ENCODE results near the gene PDLIM4.

The PDLIM4 gene

GRCh38 chr5:132289097-132289496, 31.6 kb downstream of the PDLIM4 start:
- H3K9ac ChIP-seq = no peak overlapping the region
- H3K4me1 ChIP-seq (ENCODE audit: low read depth, poor library complexity, severe bottlenecking) = peaks cover 23% of the 10 kb centered on the region
- no peak overlapping the region for H3K4me3 ChIP-seq (IDR thresholded peaks at IDR 0.05; ENCODE audit: insufficient read depth, low read depth, low read length)
- H3K79me2 ChIP-seq (ENCODE audit: insufficient read depth, low read depth) = no peaks in the 10 kb centered on the region
- TF ChIP-seq CTCF (conservative IDR thresholded peaks at IDR 0.05; ENCODE audit: low read depth, low read length) = no peak
- H2AFZ ChIP-seq (ENCODE audit: low read depth) = no peak overlapping the region
- no peak overlapping the region for H3K27ac ChIP-seq
- H3K4me2 ChIP-seq = no peak overlapping the region
- no peaks in the 10 kb centered on the region for H4K20me1 ChIP-seq (ENCODE audit: insufficient read depth)
- no peaks in the 10 kb centered on the region for H3K27me3 ChIP-seq (ENCODE audit: insufficient read depth, low read depth)
- H3K36me3 ChIP-seq (ENCODE audit: insufficient read depth) = no peaks in the 10 kb centered on the region

GRCh38 chr5:132291026-132291425, 33.5 kb downstream of the PDLIM4 start:
- TF ChIP-seq CTCF (conservative IDR thresholded peaks at IDR 0.05; ENCODE audit: low read depth, low read length) = no peak
- H3K9ac ChIP-seq = no peak overlapping the region
- H2AFZ ChIP-seq (ENCODE audit: low read depth) = peak overlapping the region; percentile 16; the same call in 1 of the 2 replicates
- no peak overlapping the region for H3K27ac ChIP-seq
- no peak overlapping the region for H3K4me3 ChIP-seq (IDR thresholded peaks at IDR 0.05; ENCODE audit: insufficient read depth, low read depth, low read length)
- no peaks in the 10 kb centered on the region for H3K36me3 ChIP-seq (ENCODE audit: insufficient read depth)
- no peaks in the 10 kb centered on the region for H4K20me1 ChIP-seq (ENCODE audit: insufficient read depth)
- peaks cover 8% of the 10 kb centered on the region; the same call in 1 of the 2 replicates for H3K27me3 ChIP-seq (ENCODE audit: insufficient read depth, low read depth)
- H3K79me2 ChIP-seq (ENCODE audit: insufficient read depth, low read depth) = no peaks in the 10 kb centered on the region
- peaks cover 23% of the 10 kb centered on the region for H3K4me1 ChIP-seq (ENCODE audit: low read depth, poor library complexity, severe bottlenecking)
- peak overlapping the region; percentile 27; the same call in 1 of the 2 replicates for H3K4me2 ChIP-seq

DNA sequence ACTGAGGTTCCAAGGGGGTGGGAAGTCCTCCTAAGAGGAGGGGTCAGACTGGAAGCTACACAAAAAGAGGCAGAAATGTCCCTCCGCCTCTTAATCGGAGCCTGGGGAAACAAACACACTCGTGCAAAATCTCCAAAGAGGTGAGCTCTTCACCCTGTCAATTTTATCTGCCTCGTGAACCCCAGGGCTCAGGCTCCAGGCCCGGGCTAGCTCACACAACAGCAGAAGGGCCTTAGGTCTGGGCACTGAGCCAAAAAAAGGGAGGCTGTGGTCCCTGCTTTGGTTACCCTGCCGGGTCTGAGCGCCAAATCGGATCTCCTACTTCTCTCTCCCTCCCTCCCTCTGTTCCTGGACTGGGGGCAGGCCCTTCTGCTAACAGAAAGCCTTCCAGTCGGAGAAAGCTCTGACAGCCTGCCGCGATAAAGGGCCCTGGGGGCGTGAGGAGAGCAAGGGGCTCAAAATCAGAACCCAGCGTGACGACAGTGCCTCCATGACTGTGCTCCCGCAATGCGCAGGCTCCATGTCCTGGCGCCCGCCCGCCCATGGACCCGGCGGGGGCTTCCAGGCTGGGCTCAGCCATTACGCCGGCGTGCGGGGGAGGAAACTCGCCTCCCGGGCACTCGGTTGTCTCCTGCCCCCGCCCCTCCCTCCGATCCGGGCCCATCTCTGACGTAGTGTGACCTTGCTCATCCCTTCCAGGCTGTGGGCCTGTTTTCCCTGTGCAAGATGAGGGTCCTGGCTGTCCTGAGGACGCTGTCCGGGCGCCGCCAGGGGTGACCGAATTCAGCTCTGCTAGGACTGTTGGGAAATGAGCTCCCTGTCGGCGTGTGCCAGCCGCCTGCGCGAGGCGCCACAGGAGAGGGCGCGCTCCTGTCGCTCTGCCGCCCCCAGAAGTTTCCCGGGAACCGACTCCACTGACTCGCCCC, 35.8 kb downstream of the PDLIM4 start:
- Histone ChIP-seq H3K27me3 (ENCODE audit: insufficient read depth, low read depth) (peaks cover 8% of the 10 kb centered on the region; the same call in 1 of the 2 replicates), H3K4me1 (ENCODE audit: low read depth, poor library complexity, severe bottlenecking) (peaks cover 23% of the 10 kb centered on the region), H2AFZ (ENCODE audit: low read depth) (peak overlapping the region; percentile 98), H3K36me3 (ENCODE audit: insufficient read depth) (no peaks in the 10 kb centered on the region), H3K27ac (peak overlapping the region; percentile 89), H3K4me2 (peak overlapping the region; percentile 87), H3K4me3 (IDR thresholded peaks at IDR 0.05; ENCODE audit: insufficient read depth, low read depth, low read length) (no peak overlapping the region), H3K79me2 (ENCODE audit: insufficient read depth, low read depth) (no peaks in the 10 kb centered on the region), H3K9ac (peak overlapping the region; percentile 98), H4K20me1 (ENCODE audit: insufficient read depth) (no peaks in the 10 kb centered on the region)
- no peak for TF ChIP-seq CTCF (conservative IDR thresholded peaks at IDR 0.05; ENCODE audit: low read depth, low read length)

DNA sequence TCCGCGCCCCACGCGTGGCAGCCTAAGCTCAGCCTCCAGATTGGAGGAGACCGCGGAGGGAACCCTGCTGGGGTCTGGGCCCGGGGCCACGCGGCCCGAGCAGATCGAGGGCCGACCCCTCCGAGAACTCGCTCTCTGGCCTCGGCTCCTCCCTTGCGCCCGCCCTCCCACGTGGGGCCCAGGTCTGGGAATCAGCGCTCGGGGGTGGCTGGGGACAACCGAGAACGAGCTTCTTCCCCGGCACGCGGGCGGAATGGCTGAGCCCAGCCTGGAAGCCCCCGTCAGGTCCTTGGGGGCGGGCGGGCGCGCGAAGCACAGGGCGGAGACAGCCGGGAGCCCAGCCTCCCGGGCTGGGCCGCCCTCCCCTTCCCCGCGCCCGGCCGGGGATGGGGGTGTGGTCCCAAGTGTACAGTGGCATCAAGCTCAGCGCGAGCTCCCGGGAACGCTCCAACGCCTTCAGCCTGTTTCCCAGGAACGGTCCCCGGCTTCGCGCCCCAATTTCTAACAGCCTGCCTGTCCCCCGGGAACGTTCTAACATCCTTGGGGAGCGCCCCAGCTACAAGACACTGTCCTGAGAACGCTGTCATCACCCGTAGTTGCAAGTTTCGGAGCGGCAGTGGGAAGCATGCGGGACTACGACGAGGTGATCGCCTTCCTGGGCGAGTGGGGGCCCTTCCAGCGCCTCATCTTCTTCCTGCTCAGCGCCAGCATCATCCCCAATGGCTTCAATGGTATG, 36.7 kb downstream of the PDLIM4 start, which contains the start of gene SLC22A4:
SLC22A4 (plus strand) TSS at position 403 of the 736 bp plus-strand sequence; CDS start at position 626, 223 bp downstream.
- Histone ChIP-seq H3K4me1 (ENCODE audit: low read depth, poor library complexity, severe bottlenecking) (peaks cover 23% of the 10 kb centered on the region), H3K27ac (peak within 1 kb of the TSS; percentile 89), H4K20me1 (ENCODE audit: insufficient read depth) (no peaks in the 10 kb centered on the region), H3K79me2 (ENCODE audit: insufficient read depth, low read depth) (no peaks in the 10 kb centered on the region), H3K27me3 (ENCODE audit: insufficient read depth, low read depth) (peaks cover 8% of the 10 kb centered on the region; the same call in 1 of the 2 replicates), H3K9ac (peak within 1 kb of the TSS; percentile 98), H3K4me3 (IDR thresholded peaks at IDR 0.05; ENCODE audit: insufficient read depth, low read depth, low read length) (no peak within 1 kb of the TSS), H3K36me3 (ENCODE audit: insufficient read depth) (no peaks in the 10 kb centered on the region), H2AFZ (ENCODE audit: low read depth) (peak within 1 kb of the TSS; percentile 98), H3K4me2 (peak within 1 kb of the TSS; percentile 87)
- TF ChIP-seq CTCF (conservative IDR thresholded peaks at IDR 0.05; ENCODE audit: low read depth, low read length) = no peak
